Stimulated activated CD4-positive, alpha-beta T cell treated with anti-CD3 and anti-CD28 coated beads, Interleukin-1b, Interleukin-23, amount 100 ng/mL, for 1 hour (primary cell): ENCODE results near the gene PRXL2C.

Experiments used
- DNase-seq, 2 donors: peaks; one replicate each; pipeline ENCODE4 v3.0.0-alpha.2; 2020; ENCODE audit warnings: low read depth in 2 of 2

PRXL2C gene

GRCh38 chr9:96612105-96612965 lies 42.8 kb downstream of the PRXL2C start:
- no peak for DNase-seq

- DNase-seq = no peak
These were observed 43.8 kb downstream of the PRXL2C start for GRCh38 chr9:96611302-96611701.

GRCh38 chr9:96609732-96610131 lies 45.4 kb downstream of the PRXL2C start:
- DNase-seq = no peak

GRCh38 chr9:96607971-96608370 lies 47.1 kb downstream of the PRXL2C start:
- no peak for DNase-seq

- no peak for DNase-seq
These were observed 49.8 kb downstream of the PRXL2C start for GRCh38 chr9:96605328-96605727.

- no peak for DNase-seq
These were observed 51.2 kb downstream of the PRXL2C start for GRCh38 chr9:96604004-96604319.

- DNase-seq = no peak
These were observed 51.7 kb downstream of the PRXL2C start for GRCh38 chr9:96603305-96604003.

GRCh38 chr9:96599298-96599697 lies 55.8 kb downstream of the PRXL2C start:
- DNase-seq = no peak

- DNase-seq = no peak
These were observed 58.5 kb downstream of the PRXL2C start for GRCh38 chr9:96596601-96597111.
